Measurements from ENCODE around the gene HMGXB4. TPM values are rescaled to one million over a fixed set of nuclear protein-coding genes. Genes with fewer than 3 reads are reported as not detected.

Gene HMGXB4
- total RNA-seq, 4 donors from 2014 or later, result 14.0 to 43.4 (median 26.2) TPM

GRCh38 chr22:35317680-35318290, 60.5 kb downstream of the HMGXB4 start:
- intact Hi-C loops (cut with DNase I; ENCODE audit: low total_unique reads), result no loop called here
- Histone ChIP-seq H3K4me1 (peaks cover 24 to 30% (median 27%) of the 10 kb centered on the region in 4 donors), H3K27me3 (no peaks in the 10 kb centered on the region), H3K27ac (no peak overlapping the region), H3K4me3 (no peak overlapping the region), H3K9me3 (no peaks in the 10 kb centered on the region), H3K36me3 (peaks cover 0 to 9% (median 0%) of the 10 kb centered on the region in 4 donors)
- in situ Hi-C loops (cut with MboI; ENCODE audit: low pct_ligation_motif_present in 1 of 4, low pct_unique_long_range_greater_than_20kb in 1 of 4, low sequenced_read_pairs in 3 of 4), result no loop called here
- TF ChIP-seq POLR2AphosphoS5 (IDR thresholded peaks at IDR 0.05) (no peak), POLR2A (IDR thresholded peaks at IDR 0.05) (no peak), CTCF (IDR thresholded peaks at IDR 0.05) (no peak), EP300 (IDR thresholded peaks at IDR 0.05; ENCODE audit: low read depth) (no peak)
- DNase-seq, result no peak
- 74 to 84% methylated on average over 4 to 12 of the region's 12 CpGs for WGBS, 2 donors (ENCODE audit: low coverage in 1 of 2)

- Histone ChIP-seq H3K4me1 (peaks cover 16 to 22% (median 19%) of the 10 kb centered on the region in 4 donors), H3K36me3 (peaks cover 0 to 12% (median 2%) of the 10 kb centered on the region in 4 donors), H3K27me3 (no peaks in the 10 kb centered on the region), H3K9me3 (no peaks in the 10 kb centered on the region), H3K27ac (no peak overlapping the region), H3K4me3 (no peak overlapping the region)
- intact Hi-C loops (cut with DNase I; ENCODE audit: low total_unique reads) (no loop called here), in situ Hi-C loops (cut with MboI; ENCODE audit: low pct_ligation_motif_present in 1 of 4, low pct_unique_long_range_greater_than_20kb in 1 of 4, low sequenced_read_pairs in 3 of 4) (no loop called here)
- WGBS, 2 donors (ENCODE audit: low coverage in 1 of 2), result 89% methylated on average over 24 of the region's 24 CpGs; no CpG with 5 or more reads in 1 of the 2 donors
- DNase-seq, result no peak
- no peak for TF ChIP-seq CTCF (IDR thresholded peaks at IDR 0.05)
- no peak for TF ChIP-seq POLR2A (IDR thresholded peaks at IDR 0.05)
- TF ChIP-seq EP300 (IDR thresholded peaks at IDR 0.05; ENCODE audit: low read depth), result no peak
- no peak for TF ChIP-seq POLR2AphosphoS5 (IDR thresholded peaks at IDR 0.05)
Observed at GRCh38 chr22:35318346-35319215, 61.3 kb downstream of the HMGXB4 start.

- WGBS, 2 donors (ENCODE audit: low coverage in 1 of 2), result 89% methylated on average over 18 of the region's 18 CpGs; no CpG with 5 or more reads in 1 of the 2 donors
- no peak for DNase-seq
- Histone ChIP-seq H3K27ac (no peak overlapping the region), H3K4me3 (no peak overlapping the region), H3K27me3 (no peaks in the 10 kb centered on the region), H3K36me3 (peaks cover 0 to 14% (median 5%) of the 10 kb centered on the region in 4 donors), H3K9me3 (no peaks in the 10 kb centered on the region), H3K4me1 (peaks cover 8 to 14% (median 11%) of the 10 kb centered on the region in 4 donors)
- in situ Hi-C loops (cut with MboI; ENCODE audit: low pct_ligation_motif_present in 1 of 4, low pct_unique_long_range_greater_than_20kb in 1 of 4, low sequenced_read_pairs in 3 of 4), result no loop called here
- intact Hi-C loops (cut with DNase I; ENCODE audit: low total_unique reads), result no loop called here
- TF ChIP-seq POLR2AphosphoS5 (IDR thresholded peaks at IDR 0.05) (no peak), POLR2A (IDR thresholded peaks at IDR 0.05) (no peak), CTCF (IDR thresholded peaks at IDR 0.05) (no peak), EP300 (IDR thresholded peaks at IDR 0.05; ENCODE audit: low read depth) (no peak)
Observed at GRCh38 chr22:35319244-35319985, 62.1 kb downstream of the HMGXB4 start.

GRCh38 chr22:35322126-35322525, 64.8 kb downstream of the HMGXB4 start:
- H3K4me3 ChIP-seq, result no peak overlapping the region
- in situ Hi-C loops (cut with MboI; ENCODE audit: low pct_ligation_motif_present in 1 of 4, low pct_unique_long_range_greater_than_20kb in 1 of 4, low sequenced_read_pairs in 3 of 4) (no loop called here), intact Hi-C loops (cut with DNase I; ENCODE audit: low total_unique reads) (no loop called here)
- no peaks in the 10 kb centered on the region for H3K27me3 ChIP-seq
- no peak for DNase-seq
- H3K9me3 ChIP-seq, result no peaks in the 10 kb centered on the region
- WGBS, 2 donors (ENCODE audit: low coverage in 1 of 2), result 93 to 95% methylated on average over 3 to 10 of the region's 10 CpGs
- TF ChIP-seq POLR2AphosphoS5 (IDR thresholded peaks at IDR 0.05) (no peak), EP300 (IDR thresholded peaks at IDR 0.05; ENCODE audit: low read depth) (no peak), POLR2A (IDR thresholded peaks at IDR 0.05) (no peak), CTCF (IDR thresholded peaks at IDR 0.05) (no peak)
- H3K4me1 ChIP-seq, result no peaks in the 10 kb centered on the region
- peaks cover 0 to 34% (median 15%) of the 10 kb centered on the region in 4 donors for H3K36me3 ChIP-seq
- no peak overlapping the region for H3K27ac ChIP-seq
